Stimulated activated CD4-positive, alpha-beta T cell treated with anti-CD3 and anti-CD28 coated beads, Interleukin-1b, Interleukin-23, amount 100 ng/mL, for 4 hours (primary cell): ENCODE measurements around the gene MREG.
"Not testable (repeated sequence)": the region's sequence is repeated elsewhere in the genome, so short reads cannot be mapped to it uniquely, and the experiment has no call there.

Experiments used
- DNase-seq, 2 donors: peaks; one replicate each; pipeline ENCODE4 v3.0.0-alpha.2; 2020; ENCODE audit warnings: low read depth in 2 of 2

MREG gene

GRCh38 chr2:215988556-215989207 is 24.7 kb downstream of the MREG start:
- DNase-seq, result not testable (repeated sequence)

- DNase-seq, result no peak
Observed at GRCh38 chr2:215985257-215985656, 28.1 kb downstream of the MREG start.

GRCh38 chr2:215984661-215985060 is 28.7 kb downstream of the MREG start:
- DNase-seq, result no peak

- no peak for DNase-seq
Observed at GRCh38 chr2:215983581-215984351, 29.6 kb downstream of the MREG start.

- DNase-seq, result no peak
Observed at GRCh38 chr2:215982465-215982875, 30.9 kb downstream of the MREG start.

GRCh38 chr2:215981115-215981514 is 32.2 kb downstream of the MREG start:
- DNase-seq, result no peak

- DNase-seq, result no peak
Observed at GRCh38 chr2:215979620-215980019, 33.7 kb downstream of the MREG start.

- no peak for DNase-seq
Observed at GRCh38 chr2:215974700-215975429, 38.5 kb downstream of the MREG start.

GRCh38 chr2:215973954-215974699 is 39.2 kb downstream of the MREG start:
- DNase-seq, result no peak

- no peak for DNase-seq
Observed at GRCh38 chr2:215973145-215973792, 40.1 kb downstream of the MREG start.

- DNase-seq, result no peak
Observed at GRCh38 chr2:215971671-215972070, 41.7 kb downstream of the MREG start.

GRCh38 chr2:215970894-215971293 is 42.5 kb downstream of the MREG start:
- not testable (repeated sequence) for DNase-seq

GRCh38 chr2:215970425-215970824 is 42.9 kb downstream of the MREG start:
- no peak for DNase-seq

GRCh38 chr2:215969131-215969841 is 44.1 kb downstream of the MREG start:
- no peak for DNase-seq

GRCh38 chr2:215968499-215968898 is 44.9 kb downstream of the MREG start:
- no peak for DNase-seq

- no peak for DNase-seq
Observed at GRCh38 chr2:215967590-215968378, 45.6 kb downstream of the MREG start.

GRCh38 chr2:215966951-215967350 is 46.4 kb downstream of the MREG start:
- no peak for DNase-seq

- DNase-seq, result no peak
Observed at GRCh38 chr2:215966274-215966673, 47.1 kb downstream of the MREG start.

GRCh38 chr2:215965532-215966165 is 47.7 kb downstream of the MREG start:
- DNase-seq, result no peak
